Psoas muscle (tissue), 8 donors: ENCODE data around the gene PIEZO1. TPM values are rescaled to one million over a fixed set of nuclear protein-coding genes. Genes with fewer than 3 reads are reported as not detected.

Experiments used
- ATAC-seq, 4 donors: fragments of 200-7000 bp; cut with Tn5 transposase; one replicate each; pipeline ENCODE4 v1.9.1; 2020; ENCODE audit warnings: moderate library complexity in 3 of 4, mild to moderate bottlenecking in 2 of 4
- DNase-seq, 2 donors: peaks; one replicate each; pipeline ENCODE4 v3.0.0-alpha.2; 2020
- H3K27ac ChIP-seq: fragments of 200-600 bp; one replicate; pipeline ENCODE4 v1.8.0; 2022
- H3K27me3 ChIP-seq, 3 donors: fragments of 200-600 bp in 1 of 3; one replicate each; pipeline versions ENCODE4 v1.6.1 to v1.8.0; 2013 to 2022; ENCODE audit warnings: low read length in 2 of 3, mild to moderate bottlenecking in 2 of 3, moderate library complexity in 1 of 3; ENCODE audit not compliant: insufficient read depth in 3 of 3
- H3K36me3 ChIP-seq, 2 donors: fragments of 200-600 bp in 1 of 2; one replicate each; pipeline versions ENCODE4 v1.6.1 to v1.8.0; 2013 to 2022; ENCODE audit warnings: low read depth in 1 of 2, mild to moderate bottlenecking in 1 of 2, moderate library complexity in 1 of 2; ENCODE audit not compliant: insufficient read depth in 1 of 2
- H3K4me1 ChIP-seq: fragments of 200-600 bp; one replicate; pipeline ENCODE4 v1.8.0; 2022
- H3K4me3 ChIP-seq: fragments of 200-600 bp; one replicate; pipeline ENCODE4 v1.8.0; 2022; ENCODE audit warnings: mild to moderate bottlenecking
- H3K9me3 ChIP-seq: fragments of 200-600 bp; one replicate; pipeline ENCODE4 v1.8.0; 2022
- CTCF ChIP-seq: fragments of 200-600 bp; IDR thresholded peaks from one replicate; pipeline ENCODE4 v1.8.0; 2022; ENCODE audit warnings: antibody characterized with exemption
- WGBS, 3 donors: extraction: QIAGEN DNeasy Blood & Tissue Kit; methylation state at CpG; one replicate each; pipeline versions ENCODE4 v1.1.6 to v1.1.7; 2013; 5-methylcytosine and 5-hydroxymethylcytosine counted together
- intact Hi-C, 2 donors: fragments of 100-400 bp; cut with DNase I; formaldehyde crosslinking; loops; one replicate each; pipeline versions ENCODE4 v1.11.0 to v1.14.2; 2022
- polyA plus RNA-seq, 3 donors: library from polyadenylated mRNA; stranded (reverse); fragments of 200-250 nt; gene quantifications; one replicate each; pipeline ENCODE4 v1.2.3, GENCODE V29; 2013
- total RNA-seq, 4 donors: library from RNA; stranded (reverse); fragmentation: NEBNext Ultra II Directional in 2 of 4; extraction: Animal tissue kit (Norgen Biotek cat#: 25700) in 2 of 4; gene quantifications; one replicate each; pipeline versions ENCODE4 v1.2.1 to v1.2.4, GENCODE V29; 2021 to 2023
- donor health status: healthy with polysubstance abuse.
- donor health status: DM: no; HTN: no; CAD: no; lungs with moderate emphysema.
- donor health status: Bipolar disorder and iron deficiency.
- donor health status: healthy.
- donor health status: DM: yes; HTN: yes; CAD: no.
- donor health status: DM: no; HTN: no; CAD: no.
- donor health status: DM: no; HTN: no; CAD: no.
- donor health status: DM: yes; HTN: yes; CAD: no.

The PIEZO1 gene
- total and polyA plus RNA-seq, 7 donors: 7.2 to 26.8 (median 10.2) TPM

DNA sequence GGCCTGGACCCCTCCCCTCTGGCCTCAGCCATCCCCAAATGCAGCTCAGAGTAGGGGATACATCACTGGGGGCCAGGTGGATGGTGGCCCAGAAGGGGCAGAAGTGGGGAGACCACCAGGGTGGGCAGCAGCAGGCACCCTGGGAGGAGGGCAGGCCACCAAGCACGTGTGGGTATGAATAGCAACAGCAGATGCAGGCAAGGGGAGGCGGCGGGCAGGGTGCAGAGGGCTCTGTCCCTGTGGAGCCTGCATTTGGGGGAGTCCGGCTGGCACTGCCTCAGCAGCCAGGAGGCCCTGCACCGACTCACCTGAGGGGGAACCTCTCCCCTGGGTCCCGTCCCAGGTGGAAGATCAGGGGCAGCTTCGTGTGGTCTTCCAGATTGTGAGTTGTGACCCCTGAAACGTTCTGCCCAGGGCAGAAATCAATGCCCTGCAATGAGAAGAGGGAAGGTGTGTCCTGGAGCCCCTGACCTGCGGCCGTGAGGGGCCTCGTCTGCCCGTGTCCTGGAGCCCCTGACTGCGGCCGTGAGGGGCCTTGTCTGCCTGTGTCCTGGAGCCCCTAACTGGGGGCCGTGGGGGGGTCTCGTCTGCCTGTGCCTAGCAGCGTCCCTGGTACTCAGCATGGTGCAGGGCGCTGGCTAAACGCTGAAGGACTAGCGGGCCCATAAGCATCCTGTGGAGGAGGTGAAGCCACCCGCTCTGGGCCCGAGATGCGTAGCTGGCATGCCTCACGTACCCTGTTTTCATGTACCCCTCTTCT is 37.4 kb upstream of the PIEZO1 start:
- no peak for ATAC-seq
- Histone ChIP-seq H3K4me3 (no peak overlapping the region), H3K27ac (no peak overlapping the region), H3K36me3 (peaks cover 0 to 20% of the 10 kb centered on the region in 2 donors), H3K27me3 (no peaks in the 10 kb centered on the region), H3K4me1 (no peaks in the 10 kb centered on the region), H3K9me3 (no peaks in the 10 kb centered on the region)
- intact Hi-C loops: no loop called here
- TF ChIP-seq CTCF: no peak
- 95 to 96% (median 95%) methylated on average over 24 of the region's 24 CpGs for WGBS, 3 donors
- no peak for DNase-seq

- Histone ChIP-seq H3K36me3 (peaks cover 0 to 20% of the 10 kb centered on the region in 2 donors), H3K27me3 (no peaks in the 10 kb centered on the region), H3K4me1 (no peaks in the 10 kb centered on the region), H3K9me3 (no peaks in the 10 kb centered on the region), H3K4me3 (no peak overlapping the region), H3K27ac (no peak overlapping the region)
- WGBS, 3 donors: 82 to 91% (median 88%) methylated on average over 21 to 22 of the region's 22 CpGs
- DNase-seq: no peak
- no peak for TF ChIP-seq CTCF
- no peak for ATAC-seq
- intact Hi-C loops: no loop called here
Observed at GRCh38 chr16:88821168-88821850, 36.3 kb upstream of the PIEZO1 start.

DNA sequence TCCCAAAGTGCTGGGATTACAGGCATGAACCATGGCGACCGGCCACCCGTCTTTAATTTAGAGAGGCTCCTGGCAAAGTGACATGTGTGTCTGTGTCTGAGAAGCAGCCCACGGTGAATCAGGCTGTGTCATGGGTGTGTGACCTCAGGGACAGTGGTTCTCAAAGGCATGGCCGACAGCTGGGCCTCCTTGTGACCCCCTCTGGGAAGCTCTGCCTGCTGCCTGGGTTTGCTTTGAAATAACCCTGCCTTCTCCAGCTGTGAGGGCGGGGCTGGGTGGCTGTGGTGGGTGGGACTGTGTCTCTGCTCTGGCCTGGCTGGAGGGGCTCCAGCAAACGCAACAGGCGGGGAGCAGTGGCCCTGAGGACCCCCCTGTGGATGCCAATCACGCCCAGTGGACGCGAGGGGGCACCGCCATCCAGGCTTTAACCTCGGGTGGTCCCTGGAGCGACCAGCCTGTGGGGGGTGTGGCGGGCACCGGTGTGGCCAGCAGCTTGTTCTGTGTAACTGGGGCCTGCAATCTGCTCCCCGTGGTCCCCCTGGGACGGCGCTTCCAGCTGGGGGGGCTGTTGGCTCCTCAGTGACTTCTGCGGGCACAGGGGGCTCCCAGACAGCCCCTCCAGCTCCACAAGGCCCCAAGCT is 35.5 kb upstream of the PIEZO1 start:
- 77 to 84% (median 81%) methylated on average over 18 to 20 of the region's 20 CpGs for WGBS, 3 donors
- Histone ChIP-seq H3K36me3 (peaks cover 0 to 20% of the 10 kb centered on the region in 2 donors), H3K27me3 (no peaks in the 10 kb centered on the region), H3K4me3 (no peak overlapping the region), H3K9me3 (no peaks in the 10 kb centered on the region), H3K4me1 (no peaks in the 10 kb centered on the region), H3K27ac (no peak overlapping the region)
- no peak for ATAC-seq
- no peak for DNase-seq
- intact Hi-C loops: no loop called here
- TF ChIP-seq CTCF: no peak

DNA sequence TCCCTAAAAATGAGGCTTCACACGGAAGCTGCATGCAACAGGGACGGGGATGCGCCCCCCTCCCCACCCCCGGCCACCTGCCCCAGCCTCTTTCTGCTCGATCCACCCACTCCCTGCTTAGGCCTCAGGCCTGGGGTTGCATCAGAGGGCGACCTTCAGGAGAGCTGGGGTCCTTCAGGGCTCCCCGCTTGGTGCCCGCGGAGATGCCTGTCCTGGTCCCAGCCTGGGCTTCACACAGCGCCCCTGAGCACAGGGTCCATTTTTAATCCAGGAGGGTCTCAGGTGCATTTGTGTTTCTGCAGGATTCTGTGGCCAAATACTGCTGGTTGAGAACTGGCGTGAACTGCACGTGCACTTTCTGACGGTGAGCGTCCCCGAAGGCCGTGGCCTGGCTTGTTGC is 34.1 kb upstream of the PIEZO1 start:
- peaks cover 0 to 14% of the 10 kb centered on the region in 2 donors for H3K36me3 ChIP-seq
- no peaks in the 10 kb centered on the region for H3K9me3 ChIP-seq
- no peak for ATAC-seq
- no peak for DNase-seq
- H3K27ac ChIP-seq: no peak overlapping the region
- TF ChIP-seq CTCF: no peak
- 84 to 88% (median 85%) methylated on average over 16 of the region's 16 CpGs for WGBS, 3 donors
- intact Hi-C loops: loop anchor here (5.0 to 10.0 kb wide), 3 partner anchors 96 to 348 kb away; partner anchors contain the start of gene ACSF3 (in 1 of the 2)
- H3K27me3 ChIP-seq: no peaks in the 10 kb centered on the region
- H3K4me1 ChIP-seq: no peaks in the 10 kb centered on the region
- H3K4me3 ChIP-seq: no peak overlapping the region
